AG04449 (cell line): Measurements from ENCODE around the gene PORCN.

Experiments
- CTCF ChIA-PET: fragments of 350-600 bp; formaldehyde crosslinking; extraction: SDS; loops from one replicate; lab custom pipeline; 2021; ENCODE audit warnings: antibody characterized with exemption; lab: Yijun Ruan, JAX
- POLR2A ChIA-PET: fragments of 400-600, 350-600 bp; formaldehyde crosslinking; extraction: SDS; loops from one replicate; lab custom pipeline; 2020; ENCODE audit warnings: antibody characterized with exemption, inconsistent platforms; lab: Yijun Ruan, JAX
- DNase-seq: peaks from one replicate; pipeline ENCODE4 v3.0.0-alpha.2; 2010; ENCODE audit warnings: low read depth, low spot score
- H3K4me3 ChIP-seq: 2 replicates; pipeline ENCODE4 v1.5.1; 2011; ENCODE audit warnings: low read depth, mild to moderate bottlenecking, control low read depth, low read length
- TF ChIP-seq, protein P1 (sequence below): IDR thresholded peaks from one replicate; pipeline ENCODE4 v1.5.1; 2011; ENCODE audit warnings: mild to moderate bottlenecking, moderate library complexity, low read length, control low read depth, inconsistent platforms; ENCODE audit not compliant: insufficient read depth; ENCODE audit errors: missing control alignments

Gene PORCN

DNA sequence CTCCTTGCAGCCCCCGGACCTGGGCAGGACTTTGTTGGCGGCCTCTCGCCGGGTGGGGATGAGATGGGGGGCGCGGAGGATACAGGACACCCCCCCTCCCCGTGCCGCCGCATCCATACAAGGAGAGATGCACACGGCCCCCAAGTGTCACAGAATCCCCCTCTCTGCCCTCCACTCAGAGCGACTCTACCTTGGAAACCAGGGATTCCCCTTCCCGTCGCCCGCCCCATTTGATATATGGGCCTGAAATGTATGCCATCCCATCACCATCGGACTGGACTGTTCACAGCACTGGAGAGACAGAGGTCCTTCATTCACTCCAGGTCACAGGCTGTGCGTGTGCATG, 426 bp downstream of the PORCN start:
- H3K4me3 ChIP-seq, result peak overlapping the region; percentile 72
- TF ChIP-seq, protein P1, sequence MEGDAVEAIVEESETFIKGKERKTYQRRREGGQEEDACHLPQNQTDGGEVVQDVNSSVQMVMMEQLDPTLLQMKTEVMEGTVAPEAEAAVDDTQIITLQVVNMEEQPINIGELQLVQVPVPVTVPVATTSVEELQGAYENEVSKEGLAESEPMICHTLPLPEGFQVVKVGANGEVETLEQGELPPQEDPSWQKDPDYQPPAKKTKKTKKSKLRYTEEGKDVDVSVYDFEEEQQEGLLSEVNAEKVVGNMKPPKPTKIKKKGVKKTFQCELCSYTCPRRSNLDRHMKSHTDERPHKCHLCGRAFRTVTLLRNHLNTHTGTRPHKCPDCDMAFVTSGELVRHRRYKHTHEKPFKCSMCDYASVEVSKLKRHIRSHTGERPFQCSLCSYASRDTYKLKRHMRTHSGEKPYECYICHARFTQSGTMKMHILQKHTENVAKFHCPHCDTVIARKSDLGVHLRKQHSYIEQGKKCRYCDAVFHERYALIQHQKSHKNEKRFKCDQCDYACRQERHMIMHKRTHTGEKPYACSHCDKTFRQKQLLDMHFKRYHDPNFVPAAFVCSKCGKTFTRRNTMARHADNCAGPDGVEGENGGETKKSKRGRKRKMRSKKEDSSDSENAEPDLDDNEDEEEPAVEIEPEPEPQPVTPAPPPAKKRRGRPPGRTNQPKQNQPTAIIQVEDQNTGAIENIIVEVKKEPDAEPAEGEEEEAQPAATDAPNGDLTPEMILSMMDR, result no peak
- no peak for DNase-seq
- ChIA-PET CTCF (no interaction called here), POLR2A (interaction anchor here (0.7 kb wide), 1 partner anchor 12 kb away, joined by 3 read pairs; the partner anchor contains the start of gene EBP)

- ChIA-PET CTCF (no interaction called here), POLR2A (no interaction called here)
- DNase-seq, result no peak
- peak overlapping the region; percentile 72 for H3K4me3 ChIP-seq
- TF ChIP-seq, protein P1, result no peak
These were observed 827 bp downstream of the PORCN start for GRCh38 chrX:48509619-48510018.

DNA sequence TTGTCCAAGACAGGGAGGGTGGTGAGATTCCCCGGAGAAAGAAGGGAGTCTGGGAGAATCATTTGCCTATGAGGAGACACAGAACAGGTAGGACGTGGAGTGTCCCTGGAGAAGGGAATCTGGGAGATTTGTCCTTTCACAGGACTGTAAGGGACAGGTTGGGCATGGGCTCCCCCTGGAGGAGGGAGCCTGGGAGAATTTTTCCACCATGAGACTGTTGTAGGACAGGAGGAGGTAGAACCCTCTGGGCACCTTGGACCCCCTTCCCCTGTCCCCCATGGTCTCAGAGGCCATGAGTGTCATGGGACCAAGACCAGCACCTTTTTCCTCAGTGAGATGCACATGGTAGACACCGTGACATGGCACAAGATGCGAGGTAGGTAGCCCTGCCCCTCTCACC, 2.8 kb downstream of the PORCN start:
- TF ChIP-seq, protein P1, result peak; percentile 45
- POLR2A ChIA-PET, result no interaction called here
- CTCF ChIA-PET, result no interaction called here
- DNase-seq, result no peak
- no peak overlapping the region for H3K4me3 ChIP-seq

- ChIA-PET CTCF (interaction anchor here (1.6 kb wide), 1 partner anchor 39 kb away, joined by 3 read pairs; no protein-coding TSS in a partner anchor), POLR2A (no interaction called here)
- TF ChIP-seq, protein P1, result no peak
- no peak overlapping the region for H3K4me3 ChIP-seq
- no peak for DNase-seq
These were observed 3.7 kb downstream of the PORCN start for GRCh38 chrX:48512371-48512935.

GRCh38 chrX:48513670-48514069, 4.9 kb downstream of the PORCN start:
- no peak for DNase-seq
- TF ChIP-seq, protein P1, result no peak
- CTCF ChIA-PET, result interaction anchor here (0.8 to 1.6 kb wide), 3 partner anchors 40 to 430 kb away, joined by 3 read pairs; no protein-coding TSS in a partner anchor
- H3K4me3 ChIP-seq, result no peak overlapping the region
- POLR2A ChIA-PET, result no interaction called here

- CTCF ChIA-PET, result no interaction called here
- H3K4me3 ChIP-seq, result no peak overlapping the region
- POLR2A ChIA-PET, result no interaction called here
- DNase-seq, result no peak
- TF ChIP-seq, protein P1, result no peak
These were observed 5.5 kb downstream of the PORCN start for GRCh38 chrX:48514126-48514806.
